COLO829 (cell line): ENCODE results near the gene EFCAB11.

ENCODE experiments used
- DNase-seq: peaks from one replicate; pipeline ENCODE4 v3.0.0; 2012; ENCODE audit warnings: low spot score

The EFCAB11 gene, protein sequence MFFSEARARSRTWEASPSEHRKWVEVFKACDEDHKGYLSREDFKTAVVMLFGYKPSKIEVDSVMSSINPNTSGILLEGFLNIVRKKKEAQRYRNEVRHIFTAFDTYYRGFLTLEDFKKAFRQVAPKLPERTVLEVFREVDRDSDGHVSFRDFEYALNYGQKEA

DNA sequence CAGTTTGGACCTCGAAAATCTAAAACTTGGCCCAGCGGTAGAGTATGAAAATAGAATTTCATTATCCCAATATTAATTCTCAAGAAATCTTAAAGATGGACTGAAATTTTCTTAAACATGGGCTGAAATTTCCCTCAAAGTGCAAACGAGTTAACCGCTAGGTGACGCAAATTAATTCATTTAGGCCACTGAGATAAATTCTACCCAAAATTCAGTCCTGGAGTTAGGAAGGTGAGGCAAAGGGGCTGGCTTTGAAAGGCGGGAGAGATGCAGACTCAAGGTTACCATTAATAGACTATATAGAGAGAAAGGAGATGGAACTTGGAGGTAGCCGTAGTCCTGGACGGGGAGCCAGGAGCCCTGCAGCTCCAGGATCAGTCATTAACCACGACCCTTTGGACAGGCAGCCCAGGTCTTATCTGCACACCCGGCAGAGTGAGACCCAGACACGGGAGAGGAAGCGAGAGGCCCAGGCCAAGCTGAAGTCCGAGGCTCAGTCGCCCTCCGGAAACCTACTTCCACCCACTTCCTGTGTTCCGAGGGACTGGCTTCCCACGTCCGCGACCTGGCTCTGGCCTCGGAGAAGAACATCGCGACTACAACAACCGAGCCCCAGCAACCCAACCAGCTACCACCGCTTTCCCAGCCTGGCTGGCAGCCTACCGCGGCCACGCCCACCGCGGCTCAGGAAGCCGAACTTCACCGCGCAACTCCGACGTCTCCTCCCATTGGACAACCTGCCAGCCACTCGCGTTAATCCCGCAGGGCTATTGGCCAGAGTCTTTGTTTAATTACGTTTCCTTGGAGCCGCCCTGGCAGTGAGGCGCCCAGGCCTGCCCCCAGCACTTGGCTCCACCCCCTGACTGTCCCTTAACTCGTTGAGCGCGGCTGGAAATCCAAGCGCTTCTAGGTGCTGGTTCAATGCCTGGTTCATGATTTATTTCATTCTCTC, at the start of gene EFCAB11:
TSS of gene EFCAB11 (minus strand) at position 661 of the 952 bp plus-strand sequence. CDS start at position 591, 70 bp downstream.
- DNase-seq = peak; percentile 97

DNA sequence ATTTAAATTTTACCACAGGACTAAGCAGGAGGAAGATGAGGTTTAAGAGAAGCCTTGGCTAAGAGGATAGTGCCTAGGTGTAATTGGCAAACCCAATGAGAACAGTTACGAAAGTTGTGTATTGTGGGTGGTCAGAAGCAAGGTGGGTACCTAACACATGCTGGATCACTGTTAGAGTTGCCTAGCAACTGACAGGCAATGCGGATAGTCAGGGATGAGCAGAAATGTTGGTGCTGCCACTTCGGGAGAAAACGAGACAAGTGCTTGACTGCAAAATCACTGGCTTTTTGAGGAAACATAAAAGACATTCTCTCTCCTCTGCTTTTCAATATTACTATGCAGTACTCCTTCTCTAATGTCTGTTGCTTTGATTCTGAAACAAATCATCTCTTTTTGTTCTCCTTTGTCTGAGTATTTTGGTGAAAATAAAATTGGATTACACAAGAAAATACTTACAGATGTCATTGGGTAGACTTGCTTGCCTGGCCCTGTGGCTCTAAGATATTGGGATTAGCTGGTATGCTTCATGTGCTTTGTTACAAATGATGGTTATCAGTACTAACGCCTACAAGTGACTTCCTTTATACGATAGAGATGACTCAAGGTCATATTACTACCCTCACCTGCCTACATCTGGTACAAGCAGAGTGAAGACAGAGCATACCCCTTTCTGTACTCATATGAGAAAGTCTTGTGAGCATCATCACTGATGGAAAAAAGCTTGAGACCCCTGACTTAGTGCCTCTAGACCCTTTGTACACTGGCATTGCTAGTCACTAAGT, 49.2 kb upstream of the EFCAB11 start:
- no peak for DNase-seq

DNA sequence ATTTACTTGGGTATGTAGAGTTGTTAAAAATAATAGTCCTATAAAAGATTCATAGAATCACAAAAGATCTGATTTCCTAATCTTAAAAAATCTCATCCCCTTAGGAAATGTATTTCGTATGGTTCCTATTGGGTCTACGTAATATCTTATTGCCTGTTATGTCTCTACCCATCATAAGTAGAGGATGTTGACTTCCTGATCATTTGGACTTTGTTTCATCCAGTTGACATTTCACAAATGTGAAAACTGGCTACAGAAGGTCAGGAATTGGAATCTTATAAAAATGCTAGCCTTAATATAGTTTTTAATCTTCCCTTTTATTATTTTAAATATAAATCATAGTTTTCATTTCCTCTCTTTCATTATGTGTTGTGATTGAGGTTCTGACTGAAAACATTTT, 46.4 kb upstream of the EFCAB11 start:
- DNase-seq = no peak

DNA sequence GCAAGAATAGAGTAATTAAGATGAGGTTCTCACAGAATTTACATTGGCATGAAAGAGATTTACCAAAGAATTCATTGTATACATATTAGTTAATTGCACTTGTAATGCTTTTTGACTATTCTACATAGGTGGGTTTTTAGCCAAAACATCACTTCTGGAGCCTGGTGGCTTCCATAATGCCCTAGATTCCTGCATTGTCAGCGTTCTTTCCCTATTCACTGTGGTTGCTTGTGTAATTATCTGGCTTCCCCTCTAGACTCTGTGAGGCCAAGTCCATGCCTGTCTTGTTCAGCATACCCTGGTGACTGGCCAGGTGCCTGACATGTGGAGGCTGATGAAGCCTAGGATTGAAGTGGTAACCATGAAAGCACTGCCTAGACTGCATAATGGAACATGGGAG, 42.4 kb upstream of the EFCAB11 start:
- no peak for DNase-seq

DNA sequence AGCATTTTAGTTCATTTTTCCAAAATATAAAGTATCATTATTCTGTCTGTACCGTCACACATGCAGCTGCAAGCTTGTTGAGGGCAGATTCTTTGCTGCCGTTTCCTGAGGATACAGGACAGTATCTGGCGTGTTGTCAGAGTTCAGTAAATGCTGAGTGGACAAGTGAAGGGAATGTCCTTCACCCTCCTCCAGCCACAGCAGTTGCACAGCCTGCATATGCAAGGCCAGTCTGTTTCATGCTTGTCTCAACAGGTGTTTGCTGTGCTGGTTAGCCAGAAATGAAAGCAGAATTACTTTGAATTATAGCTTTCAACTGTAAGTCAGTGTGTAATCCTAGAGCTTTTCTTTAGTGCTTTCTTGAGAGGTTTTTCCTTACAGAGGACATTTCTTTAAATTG, 37.7 kb upstream of the EFCAB11 start:
- no peak for DNase-seq

DNA sequence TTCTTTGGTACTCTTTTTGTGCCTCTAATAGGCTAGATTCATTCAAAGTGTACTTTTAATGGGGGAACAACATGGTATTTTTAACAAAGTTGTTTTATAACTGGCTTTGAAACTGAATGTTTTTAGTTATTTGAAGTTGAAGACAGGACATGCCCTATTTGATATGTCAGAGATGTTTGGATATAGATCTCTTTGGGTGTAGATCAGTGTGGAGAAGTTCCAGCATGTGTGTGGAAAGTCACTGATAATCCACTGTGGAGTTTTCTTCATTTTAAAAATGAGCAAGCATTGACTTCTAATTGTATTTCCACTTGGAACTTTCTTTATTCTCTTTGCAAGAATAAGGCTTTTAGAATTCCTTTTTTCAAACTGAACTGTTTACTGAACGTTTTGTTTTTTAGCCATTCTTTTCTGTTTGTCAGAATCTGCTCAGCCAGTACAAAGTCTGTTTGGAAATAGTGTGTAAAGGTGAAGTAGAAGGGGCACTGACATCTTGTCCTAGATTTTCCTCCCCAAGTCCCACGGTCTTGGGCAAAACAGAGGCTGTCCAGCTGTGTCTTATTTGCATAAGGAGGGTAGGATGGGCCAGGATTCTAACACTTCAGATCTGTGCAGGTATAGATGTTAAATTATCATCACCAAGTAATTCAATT, 36.2 kb upstream of the EFCAB11 start:
- DNase-seq = no peak

DNA sequence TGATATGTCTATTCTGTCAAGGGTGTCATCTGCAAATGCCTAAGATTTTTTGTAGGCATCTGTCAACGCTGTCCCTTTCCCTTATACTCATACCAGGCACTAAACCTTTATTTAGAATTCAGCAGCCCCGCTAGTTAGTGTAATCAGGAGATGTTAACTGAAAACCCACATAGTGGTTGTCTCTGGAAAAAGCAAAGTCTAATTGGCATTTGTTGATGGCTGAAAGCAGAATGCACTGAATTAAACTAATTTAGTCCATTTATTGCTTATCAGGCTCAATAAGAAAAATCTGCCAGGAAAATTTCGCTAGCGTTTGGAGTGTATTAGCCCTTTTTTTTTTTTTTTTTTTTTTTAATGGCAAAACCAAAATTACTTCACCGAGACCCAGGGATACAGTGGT, 35.7 kb upstream of the EFCAB11 start:
- no peak for DNase-seq

DNA sequence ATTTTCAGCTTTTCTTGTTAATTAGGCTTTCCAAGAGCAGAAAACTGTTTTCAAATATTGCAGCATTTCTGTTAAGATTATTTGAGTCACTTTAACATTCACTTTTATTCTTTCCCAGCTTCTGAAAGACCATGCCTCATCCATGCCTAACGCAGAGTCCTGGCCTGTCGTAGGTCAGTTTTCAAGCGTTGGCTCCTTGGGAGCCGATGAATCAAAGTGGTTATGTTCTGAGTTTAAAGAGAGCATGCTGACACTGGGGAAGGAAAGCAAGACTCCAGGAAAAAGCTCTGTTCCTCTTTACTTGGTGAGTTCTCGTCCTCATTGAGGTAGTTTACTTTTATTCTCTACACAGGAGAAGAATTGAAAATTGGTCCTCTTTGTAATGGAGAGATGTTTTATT, 34.3 kb upstream of the EFCAB11 start:
- DNase-seq = no peak

DNA sequence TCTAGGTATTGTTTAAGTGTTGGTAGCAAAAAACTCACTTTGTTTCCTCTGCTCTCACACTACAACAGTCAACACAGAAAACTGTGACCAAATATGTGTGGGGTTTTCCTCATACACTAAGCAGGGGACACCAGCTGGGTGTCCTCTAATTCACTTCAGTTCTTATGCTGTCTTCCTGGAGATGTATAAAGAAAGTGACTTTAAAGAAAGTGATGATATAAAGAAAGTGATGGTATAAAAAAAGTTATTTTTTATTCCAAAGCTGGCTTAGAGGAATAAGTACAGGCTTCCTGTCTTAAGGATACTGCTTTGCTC, 32.6 kb upstream of the EFCAB11 start:
- DNase-seq = no peak

DNA sequence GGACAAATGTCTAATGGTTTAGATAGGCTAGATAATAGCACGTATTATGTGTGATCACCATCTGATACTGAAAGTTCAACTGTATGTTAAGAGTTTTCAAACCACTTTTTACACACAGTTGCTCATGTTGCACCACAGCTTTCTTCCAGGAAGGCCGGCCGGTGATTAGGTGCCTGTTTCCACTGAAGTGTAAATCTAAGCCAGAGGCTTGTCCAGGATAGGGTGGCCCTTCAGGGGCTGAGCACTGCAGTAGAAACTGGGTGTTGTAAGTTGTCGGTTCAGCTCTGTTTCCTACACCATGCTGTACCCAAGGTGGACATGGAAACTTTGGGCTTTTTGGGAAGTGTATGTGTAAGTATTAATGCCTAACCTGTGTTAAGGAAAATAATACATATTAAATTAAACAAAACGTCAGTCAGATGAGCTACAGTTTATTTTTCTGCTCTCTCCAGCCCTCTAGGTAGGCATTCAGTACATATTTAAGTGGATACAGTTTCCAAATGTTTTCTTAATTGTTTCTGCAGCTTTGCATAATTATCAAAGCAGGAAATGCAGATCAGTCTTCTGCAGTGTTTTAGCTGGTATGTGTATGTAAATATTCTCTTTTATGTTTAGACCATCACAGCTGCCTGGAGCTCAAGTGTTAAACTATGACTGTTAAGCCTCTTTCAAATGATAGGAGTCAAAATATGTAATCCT, 32.1 kb upstream of the EFCAB11 start:
- no peak for DNase-seq

DNA sequence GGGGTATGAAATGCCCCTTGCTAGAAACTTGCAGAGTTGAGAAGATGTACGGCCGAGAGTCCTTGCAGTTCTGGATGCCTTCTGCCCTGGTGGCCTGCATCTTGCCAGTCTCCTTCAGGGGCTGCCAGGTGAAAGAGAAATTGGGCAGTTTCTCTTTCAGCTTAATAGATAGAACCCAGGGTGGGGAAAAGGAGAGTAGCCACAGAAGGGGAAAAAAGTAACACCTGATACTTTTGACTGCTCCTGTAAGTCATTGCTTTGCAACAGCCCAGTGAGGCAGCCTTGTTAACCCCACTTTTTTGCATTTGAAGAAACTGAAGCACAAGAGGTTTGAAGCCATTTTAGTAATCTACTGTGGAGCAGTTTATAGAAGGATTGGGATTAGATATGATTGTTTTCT, 28.8 kb upstream of the EFCAB11 start:
- DNase-seq = no peak

DNA sequence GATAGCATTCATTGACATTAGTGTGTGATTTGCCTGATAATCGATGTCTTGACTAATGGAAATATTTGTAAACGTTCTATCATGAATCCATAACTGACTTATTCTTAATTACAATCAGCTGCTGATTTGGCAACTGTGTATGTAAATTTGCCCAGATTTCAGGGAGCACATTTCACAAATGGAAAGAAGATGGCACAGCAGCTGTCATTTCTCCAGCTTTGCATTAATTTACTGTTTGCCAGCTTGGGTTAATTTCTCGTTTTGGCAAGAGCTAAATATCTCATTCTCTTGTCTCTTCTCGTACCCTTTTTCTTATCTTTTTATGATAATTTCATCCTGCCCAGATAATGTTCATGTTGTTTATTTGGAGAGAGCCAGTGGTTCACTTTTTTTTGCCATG, 24.1 kb upstream of the EFCAB11 start:
- no peak for DNase-seq

DNA sequence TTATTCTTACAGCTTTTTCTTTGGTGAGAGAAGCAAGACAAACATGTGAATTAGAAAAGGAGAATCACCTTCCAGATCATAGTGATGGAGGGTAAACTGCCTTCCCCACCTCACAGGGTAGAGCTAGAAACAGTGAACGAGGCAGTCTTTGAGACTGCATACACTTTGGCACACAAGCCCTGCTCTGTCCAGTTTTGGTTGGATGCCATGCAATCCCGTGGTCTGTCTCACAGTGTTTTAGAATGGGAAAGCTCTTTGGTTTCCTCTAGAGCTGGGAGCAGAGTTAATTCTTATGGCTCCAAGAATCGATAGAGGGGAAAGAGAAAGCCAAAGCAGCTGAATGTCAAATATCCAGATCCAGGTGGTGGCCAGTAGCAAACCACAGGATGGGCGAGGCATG, 23.1 kb upstream of the EFCAB11 start:
- DNase-seq = no peak

DNA sequence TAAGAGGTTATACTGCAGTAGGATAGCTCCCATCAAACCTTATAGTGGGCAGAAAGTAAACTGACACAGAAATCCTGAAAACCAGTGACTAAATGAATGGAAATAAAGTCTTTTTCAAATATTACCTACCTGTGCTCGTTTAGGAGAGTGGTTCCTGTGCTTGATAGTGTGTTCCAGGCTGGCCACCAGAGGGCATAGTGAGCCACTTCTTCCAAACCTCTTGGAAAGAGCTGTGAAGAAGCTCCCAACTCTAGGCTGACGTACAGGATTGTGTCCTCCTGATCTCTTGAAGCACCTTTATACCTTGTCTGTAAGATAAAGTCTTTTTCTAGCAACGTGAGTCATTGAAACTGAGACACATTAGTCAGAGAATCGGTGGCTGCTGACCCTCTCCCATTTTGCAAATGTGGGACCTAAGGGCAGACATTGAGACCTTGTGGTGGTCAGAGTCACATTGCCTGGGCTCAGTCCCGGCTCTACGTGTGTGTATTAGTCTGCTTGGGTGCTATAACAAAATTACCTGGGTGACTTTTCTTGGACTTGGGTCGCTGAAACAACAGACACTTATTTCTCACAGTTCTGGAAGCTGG, 18.8 kb upstream of the EFCAB11 start:
- DNase-seq = peak; percentile 91

DNA sequence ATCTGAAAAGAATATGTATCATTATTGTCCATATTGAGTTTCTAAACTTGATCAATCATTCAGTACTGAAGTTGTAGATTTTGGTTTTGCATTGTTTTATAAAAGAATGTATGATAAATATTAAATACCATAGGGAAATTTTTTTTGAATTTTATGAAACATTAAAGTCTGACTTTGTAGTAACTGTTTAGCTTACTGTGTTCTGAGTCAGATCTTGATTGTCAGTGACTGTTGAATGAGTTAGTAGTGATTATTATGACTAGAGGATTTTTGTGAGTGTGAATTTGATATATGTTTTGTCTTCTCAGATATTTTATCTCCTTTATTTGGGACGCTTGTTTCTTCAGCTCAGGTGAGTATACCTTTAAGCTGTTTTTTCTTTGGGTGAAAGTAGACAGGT, 11.3 kb upstream of the EFCAB11 start:
- DNase-seq = no peak

DNA sequence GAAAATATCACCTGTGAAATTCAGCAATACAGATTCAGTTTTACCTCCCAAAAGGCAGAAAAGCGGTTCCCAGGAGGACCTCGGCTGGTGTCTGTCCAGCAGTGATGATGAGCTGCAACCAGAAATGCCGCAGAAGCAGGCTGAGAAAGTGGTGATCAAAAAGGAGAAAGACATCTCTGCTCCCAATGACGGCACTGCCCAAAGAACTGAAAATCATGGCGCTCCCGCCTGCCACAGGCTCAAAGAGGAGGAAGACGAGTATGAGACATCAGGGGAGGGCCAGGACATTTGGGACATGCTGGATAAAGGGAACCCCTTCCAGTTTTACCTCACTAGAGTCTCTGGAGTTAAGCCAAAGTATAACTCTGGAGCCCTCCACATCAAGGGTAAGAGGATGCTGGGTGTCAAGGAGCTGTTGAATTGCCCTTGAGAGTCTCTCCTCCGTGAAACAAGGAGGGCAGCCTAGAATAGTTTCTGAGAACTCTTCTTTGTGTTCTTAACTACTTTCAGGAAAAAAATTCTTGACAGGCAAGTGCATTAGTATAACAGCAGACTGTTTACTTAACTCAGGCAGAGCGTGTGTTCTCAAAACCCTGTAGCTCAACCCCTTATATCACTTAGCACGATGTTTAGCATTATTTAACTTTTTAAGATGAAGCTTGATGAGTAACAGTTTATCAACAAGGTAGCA, 8.9 kb upstream of the EFCAB11 start:
- no peak for DNase-seq

DNA sequence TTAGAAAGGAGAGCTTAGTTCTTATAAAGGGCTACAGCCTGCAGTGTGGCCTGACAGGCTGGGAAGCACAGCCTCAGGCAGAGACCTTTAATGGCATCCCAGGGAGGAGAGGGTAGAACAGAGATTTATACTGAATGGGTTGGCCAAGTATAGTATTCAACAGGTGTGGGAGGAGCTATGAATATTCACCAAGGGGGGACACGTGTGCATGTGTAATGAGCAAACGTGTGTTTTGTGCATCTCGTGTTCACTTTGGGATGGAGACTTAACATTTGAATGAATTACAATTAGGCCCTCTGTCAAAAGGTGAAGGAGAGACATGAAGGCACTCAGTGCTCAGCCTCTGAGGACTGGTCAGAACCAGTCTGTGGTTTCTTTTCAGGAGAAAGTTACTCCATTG, 6.4 kb upstream of the EFCAB11 start:
- DNase-seq = no peak

DNA sequence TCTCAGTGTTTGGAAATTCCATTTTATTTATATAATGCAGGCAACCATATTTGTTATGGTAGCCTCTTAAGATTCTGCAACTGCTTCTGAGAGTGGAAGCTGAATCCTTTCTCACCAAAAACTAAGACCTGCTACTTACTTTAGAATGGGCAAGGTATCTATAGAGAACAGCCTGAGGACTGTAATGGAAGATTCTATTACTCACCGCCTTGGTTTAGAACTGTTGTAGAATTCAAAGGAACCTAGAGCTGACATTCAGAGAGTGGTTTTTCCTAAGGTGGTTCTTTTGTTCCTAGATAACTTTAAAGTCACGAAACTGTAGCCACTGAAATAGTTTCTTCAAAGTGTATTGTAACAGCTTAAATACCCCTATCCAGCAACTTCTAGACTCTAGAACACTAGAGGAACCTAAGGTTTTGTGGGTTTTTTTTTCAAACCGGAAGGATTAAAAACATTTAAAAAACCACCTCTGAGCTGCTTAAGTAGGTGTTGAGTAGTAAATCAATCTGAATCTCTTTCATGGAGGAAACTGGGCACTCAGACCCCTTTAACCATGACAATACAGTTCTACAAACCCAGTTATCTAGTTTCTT, 5.4 kb upstream of the EFCAB11 start:
- no peak for DNase-seq

DNA sequence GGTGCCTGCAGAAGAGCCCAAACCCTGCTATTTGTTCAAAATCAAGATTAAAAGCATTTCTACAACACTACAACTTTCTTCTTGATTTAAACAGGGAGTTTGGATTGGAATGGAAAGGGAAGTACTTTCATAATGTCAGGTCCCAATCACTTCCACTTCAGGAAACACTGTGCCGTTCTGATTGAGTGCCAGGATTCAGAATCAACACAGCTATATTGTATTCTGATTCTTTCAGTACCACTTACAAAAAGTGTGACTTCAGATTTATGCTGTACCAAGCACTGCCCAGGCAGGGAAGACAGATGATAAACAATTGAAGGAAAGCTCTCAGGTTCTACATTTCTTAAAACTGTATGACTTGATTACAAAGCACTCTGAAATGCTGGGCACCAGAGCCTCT, 4.4 kb upstream of the EFCAB11 start:
- DNase-seq = no peak

DNA sequence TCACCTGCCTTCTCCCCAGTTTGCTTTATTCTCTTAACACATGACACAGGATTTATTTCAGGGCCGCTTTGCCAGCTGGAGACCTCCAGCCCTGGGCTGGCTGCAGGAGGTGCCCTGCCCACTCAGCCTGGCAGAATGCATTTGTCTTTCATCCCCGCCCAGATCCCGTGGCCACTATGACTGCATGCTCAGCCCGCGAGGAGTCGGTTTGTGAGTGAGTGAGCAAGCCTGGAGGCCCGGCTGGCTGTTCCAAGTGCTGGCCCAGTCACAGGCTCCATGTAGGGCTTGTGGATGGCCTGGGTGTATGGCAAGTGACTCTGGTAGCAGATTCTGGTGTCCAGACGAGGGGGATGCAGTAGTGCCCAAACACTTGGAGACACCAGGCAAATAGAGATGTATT, 3.3 kb upstream of the EFCAB11 start:
- DNase-seq = no peak

DNA sequence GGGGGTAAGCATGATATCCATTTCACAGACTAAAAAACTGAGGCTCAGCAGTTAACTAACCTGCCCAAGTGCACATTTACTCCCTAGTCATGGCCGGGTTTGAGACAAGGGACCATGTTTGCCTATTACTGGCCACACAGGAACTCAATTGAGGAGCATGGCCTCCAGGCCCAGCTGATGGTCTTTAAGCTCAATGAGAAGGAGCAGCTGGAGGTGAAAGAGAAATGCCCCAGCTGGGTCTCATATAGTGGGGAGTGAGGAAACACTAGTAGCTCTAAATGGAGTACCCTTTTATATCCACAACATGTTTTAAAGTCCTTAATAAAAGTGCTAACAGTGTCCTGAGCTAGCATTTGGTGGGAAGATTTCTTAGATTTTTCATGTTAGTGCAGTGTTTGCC, 2.8 kb upstream of the EFCAB11 start:
- DNase-seq = no peak
